GM10266 (cell line): ENCODE data around the gene ABHD11.
"Not testable (repeated sequence)": the region's sequence is repeated elsewhere in the genome, so short reads cannot be mapped to it uniquely, and the experiment has no call there.

Source experiments
- DNase-seq: peaks from one replicate; pipeline ENCODE4 v3.0.0; 2012; ENCODE audit errors: extremely low spot score
- TF ChIP-seq, protein P1 (sequence below): IDR thresholded peaks from 2 replicates; pipeline ENCODE4 v1.5.1; 2012; ENCODE audit warnings: mild to moderate bottlenecking, low read depth; ENCODE audit not compliant: control insufficient read depth, insufficient read depth; ENCODE audit errors: missing control alignments

Gene ABHD11, protein sequence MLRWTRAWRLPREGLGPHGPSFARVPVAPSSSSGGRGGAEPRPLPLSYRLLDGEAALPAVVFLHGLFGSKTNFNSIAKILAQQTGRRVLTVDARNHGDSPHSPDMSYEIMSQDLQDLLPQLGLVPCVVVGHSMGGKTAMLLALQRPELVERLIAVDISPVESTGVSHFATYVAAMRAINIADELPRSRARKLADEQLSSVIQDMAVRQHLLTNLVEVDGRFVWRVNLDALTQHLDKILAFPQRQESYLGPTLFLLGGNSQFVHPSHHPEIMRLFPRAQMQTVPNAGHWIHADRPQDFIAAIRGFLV

DNA sequence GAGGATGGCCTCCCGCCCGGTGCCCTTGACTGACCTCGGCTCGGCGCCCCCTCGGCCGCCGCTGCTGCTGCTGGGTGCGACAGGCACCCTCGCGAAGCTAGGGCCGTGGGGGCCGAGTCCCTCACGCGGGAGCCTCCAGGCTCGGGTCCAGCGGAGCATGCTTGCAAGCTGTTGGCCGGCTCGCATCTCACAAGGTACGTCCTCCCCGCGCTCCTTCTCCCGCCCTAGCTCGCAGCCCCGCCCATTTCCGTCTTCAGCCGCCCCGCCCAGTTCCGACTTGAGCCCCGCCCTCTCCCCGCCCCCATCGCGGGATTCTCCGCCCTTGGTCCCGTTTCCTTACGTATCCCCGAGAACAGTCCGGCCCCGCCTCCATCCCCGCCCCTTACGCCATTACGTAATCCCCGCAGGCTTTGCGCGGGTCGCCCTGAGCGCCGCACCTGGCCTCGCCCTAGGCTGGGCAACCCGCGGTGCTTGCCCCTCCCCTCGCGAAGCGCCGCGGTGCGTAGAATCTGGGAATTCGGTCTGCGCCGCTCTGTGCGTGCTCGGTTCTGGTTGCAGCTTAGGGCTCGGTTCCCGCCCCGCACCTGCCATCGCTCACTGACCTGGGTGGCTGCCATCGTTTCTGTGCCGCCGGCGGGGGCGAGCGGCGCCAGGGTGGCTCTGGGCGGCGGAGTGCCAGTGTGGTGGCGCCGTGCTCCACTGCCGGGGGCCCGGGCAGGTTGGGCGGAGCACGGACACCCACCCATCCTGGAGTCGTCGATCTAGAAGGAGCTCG, at the start of gene ABHD11:
ABHD11 (minus strand) TSS at position 191 of the 775 bp plus-strand sequence; CDS start at position 159, 32 bp downstream.
- TF ChIP-seq, protein P1, sequence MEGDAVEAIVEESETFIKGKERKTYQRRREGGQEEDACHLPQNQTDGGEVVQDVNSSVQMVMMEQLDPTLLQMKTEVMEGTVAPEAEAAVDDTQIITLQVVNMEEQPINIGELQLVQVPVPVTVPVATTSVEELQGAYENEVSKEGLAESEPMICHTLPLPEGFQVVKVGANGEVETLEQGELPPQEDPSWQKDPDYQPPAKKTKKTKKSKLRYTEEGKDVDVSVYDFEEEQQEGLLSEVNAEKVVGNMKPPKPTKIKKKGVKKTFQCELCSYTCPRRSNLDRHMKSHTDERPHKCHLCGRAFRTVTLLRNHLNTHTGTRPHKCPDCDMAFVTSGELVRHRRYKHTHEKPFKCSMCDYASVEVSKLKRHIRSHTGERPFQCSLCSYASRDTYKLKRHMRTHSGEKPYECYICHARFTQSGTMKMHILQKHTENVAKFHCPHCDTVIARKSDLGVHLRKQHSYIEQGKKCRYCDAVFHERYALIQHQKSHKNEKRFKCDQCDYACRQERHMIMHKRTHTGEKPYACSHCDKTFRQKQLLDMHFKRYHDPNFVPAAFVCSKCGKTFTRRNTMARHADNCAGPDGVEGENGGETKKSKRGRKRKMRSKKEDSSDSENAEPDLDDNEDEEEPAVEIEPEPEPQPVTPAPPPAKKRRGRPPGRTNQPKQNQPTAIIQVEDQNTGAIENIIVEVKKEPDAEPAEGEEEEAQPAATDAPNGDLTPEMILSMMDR, result no peak
- DNase-seq, result peak; percentile 99

DNA sequence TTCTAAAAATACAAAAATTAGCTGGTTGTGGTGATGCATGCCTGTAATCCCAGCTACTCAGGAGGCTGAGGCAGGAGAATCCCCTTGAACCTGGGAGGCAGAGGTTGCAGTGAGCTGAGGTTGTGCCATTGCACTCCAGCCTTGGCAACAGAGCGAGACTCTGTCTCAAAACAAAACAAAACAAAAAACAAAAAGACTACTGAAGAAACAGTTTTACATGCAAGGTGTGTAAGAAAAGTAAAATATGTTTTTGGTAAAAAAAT, 49.1 kb upstream of the ABHD11 start:
- DNase-seq, result not testable (repeated sequence)

DNA sequence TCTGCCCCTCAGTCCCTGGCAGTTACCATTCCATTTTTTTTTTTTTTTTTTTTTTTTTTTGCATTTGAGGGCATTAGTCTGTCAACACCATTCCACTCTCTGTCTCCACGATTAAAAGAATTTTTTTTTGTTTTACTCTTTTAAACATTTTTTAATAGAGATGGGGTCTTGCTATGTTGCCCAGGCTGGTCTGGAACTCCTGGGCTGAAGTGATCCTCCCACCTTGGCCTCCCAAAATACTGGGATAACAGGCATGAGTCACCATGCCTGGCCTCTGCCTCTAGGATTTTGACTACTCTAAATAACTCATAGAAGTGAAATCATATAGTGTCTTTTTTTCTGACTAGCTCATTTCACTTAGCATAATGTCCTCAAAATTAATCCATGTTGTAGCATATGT, 48.0 kb upstream of the ABHD11 start:
- no peak for DNase-seq
- TF ChIP-seq, protein P1, result no peak

DNA sequence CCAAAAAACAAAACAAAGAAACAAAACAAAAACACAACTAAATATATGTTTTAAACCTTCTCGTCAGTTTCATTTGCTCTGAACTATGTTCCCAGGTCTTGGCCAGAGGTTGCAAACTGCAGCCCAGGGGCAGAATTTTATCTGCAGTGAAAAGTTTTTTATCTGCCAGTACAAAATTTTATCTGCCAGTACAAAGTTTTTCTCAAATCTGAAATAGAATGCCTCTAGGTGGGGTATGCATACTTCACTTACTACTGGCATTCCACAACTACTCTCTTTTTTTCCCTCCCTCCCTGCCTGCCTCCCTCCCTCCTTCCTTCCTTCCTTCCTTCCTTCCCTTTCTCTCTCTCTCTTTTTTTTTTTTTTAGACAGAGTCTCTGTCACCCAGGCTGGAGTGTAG, 40.9 kb upstream of the ABHD11 start:
- no peak for DNase-seq
- TF ChIP-seq, protein P1, result no peak

DNA sequence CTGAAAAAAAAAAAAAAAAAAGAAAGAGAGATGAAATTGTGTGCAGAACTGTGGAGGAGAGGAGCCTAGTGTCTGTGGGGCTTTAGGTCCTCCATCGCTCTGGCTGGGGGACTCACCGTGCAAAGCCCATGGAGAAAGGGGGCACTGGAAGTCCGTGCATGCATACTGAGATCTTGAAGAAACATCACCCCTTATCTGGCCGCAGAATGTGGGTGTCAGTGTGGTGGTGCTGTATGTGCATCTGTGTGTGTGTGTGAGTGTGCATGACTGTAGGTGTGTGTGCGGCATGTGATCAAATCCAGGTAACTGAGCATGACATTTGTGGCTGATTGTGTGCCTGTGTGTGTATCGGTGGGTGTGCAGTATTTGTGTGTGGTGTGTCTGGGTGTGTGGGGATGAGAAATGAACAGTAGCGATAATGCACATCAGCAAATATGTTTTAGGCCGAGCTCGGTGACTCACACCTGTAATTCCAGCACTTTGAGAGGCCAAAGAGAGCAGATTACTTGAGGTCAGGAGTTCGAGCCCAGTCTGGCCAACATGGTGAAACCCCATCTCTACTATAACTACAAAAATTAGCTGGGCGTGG, 40.3 kb upstream of the ABHD11 start:
- TF ChIP-seq, protein P1, result no peak
- no peak for DNase-seq

DNA sequence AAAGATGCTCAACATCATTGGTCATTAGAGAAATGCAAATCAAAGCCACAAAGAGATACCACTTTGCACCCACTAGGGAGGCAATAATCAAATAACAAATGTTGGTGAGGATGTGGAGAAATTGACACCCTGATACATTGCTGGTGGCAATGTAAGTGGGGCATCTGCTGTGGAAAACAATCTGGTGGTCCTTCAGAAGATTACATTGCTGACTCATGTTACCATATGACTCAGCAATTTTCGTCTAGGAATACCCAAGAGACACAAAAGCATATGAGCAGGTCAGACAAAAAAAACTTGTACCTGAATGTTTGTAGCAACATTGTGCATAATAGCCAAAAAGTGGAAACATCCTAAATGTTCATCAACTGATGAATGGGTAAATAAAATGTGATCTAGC, 36.3 kb upstream of the ABHD11 start:
- TF ChIP-seq, protein P1, result no peak
- DNase-seq, result no peak

DNA sequence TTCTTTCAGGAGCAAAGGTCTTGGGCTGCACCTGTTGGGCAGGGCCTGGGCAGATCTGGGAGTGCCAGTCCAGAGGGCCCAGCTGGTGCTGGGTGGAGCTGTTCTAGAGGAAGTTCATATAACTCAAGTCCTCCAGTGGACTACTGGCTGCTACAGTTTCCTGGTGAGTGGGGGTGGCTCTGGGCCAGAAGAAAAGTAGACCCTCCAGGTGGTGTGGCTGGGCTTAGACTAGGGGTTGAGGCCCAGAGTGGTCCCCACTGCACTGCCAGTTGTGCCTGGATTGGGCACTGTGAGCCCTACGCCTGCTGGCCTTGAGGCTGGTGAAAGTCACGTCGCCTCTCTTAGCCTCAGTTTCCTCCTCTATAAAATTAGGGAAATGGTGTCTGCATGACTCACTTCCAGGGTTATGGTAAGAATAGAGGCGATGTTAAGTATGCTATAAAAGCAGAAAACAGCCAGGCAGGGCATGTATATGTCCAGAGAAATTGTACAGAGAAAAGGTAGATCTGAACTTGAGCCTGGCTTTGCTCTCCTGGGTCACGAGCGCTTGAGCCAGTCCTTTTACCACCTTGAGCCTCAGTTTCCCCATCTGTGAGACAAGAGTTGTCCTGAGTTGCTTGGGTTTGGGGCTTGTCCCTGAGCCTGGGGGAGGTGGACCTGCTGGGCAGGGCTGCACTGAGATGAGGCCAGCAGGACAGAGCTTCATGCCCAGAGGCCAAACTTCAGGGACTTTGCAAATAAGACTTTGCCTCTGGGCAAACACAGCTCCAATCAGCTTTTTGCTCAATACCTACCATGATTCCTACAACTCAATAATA, 35.3 kb upstream of the ABHD11 start:
- no peak for DNase-seq
- TF ChIP-seq, protein P1, result no peak
